Measurements from ENCODE around the gene CCHCR1.

DNA sequence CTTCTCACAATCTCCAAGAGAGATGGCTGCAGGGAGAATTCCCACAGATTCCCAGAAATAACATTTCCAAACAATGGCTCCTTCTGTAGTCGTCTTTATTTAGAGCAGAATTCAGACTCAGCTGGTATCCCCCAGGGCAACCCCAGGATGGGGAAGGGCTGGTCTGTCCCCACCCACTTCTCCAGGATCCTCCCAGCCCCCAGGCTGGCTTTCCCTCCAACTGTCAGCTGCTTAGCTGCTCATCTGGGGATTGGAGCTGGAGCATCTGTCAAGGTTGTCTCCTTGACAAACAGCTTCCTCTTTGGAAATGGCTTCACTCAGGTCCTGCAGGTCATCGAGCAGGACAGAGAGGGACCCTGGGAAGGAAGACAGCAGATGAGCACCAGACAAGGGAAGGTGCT is 15.2 kb downstream of the CCHCR1 start:
- TF ChIP-seq, protein P1, sequence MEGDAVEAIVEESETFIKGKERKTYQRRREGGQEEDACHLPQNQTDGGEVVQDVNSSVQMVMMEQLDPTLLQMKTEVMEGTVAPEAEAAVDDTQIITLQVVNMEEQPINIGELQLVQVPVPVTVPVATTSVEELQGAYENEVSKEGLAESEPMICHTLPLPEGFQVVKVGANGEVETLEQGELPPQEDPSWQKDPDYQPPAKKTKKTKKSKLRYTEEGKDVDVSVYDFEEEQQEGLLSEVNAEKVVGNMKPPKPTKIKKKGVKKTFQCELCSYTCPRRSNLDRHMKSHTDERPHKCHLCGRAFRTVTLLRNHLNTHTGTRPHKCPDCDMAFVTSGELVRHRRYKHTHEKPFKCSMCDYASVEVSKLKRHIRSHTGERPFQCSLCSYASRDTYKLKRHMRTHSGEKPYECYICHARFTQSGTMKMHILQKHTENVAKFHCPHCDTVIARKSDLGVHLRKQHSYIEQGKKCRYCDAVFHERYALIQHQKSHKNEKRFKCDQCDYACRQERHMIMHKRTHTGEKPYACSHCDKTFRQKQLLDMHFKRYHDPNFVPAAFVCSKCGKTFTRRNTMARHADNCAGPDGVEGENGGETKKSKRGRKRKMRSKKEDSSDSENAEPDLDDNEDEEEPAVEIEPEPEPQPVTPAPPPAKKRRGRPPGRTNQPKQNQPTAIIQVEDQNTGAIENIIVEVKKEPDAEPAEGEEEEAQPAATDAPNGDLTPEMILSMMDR (IDR thresholded peaks at IDR 0.05; ENCODE audit: insufficient read depth, low read length, poor library complexity, severe bottlenecking), result no peak
- TF ChIP-seq EZH2phosphoT487 (conservative IDR thresholded peaks at IDR 0.05; ENCODE audit: low read length), result no peak
